DND-41 (cell line): ENCODE results near the gene TTLL8.

Experiments
- ATAC-seq: fragments of 200-7000 bp; cut with Tn5 transposase; 3 replicates; pipeline ENCODE4 v1.9.1; 2021; ENCODE audit warnings: low read depth; ENCODE audit not compliant: insufficient read depth
- DNase-seq: peaks from one replicate; pipeline ENCODE4 v3.0.0-alpha.2; 2020
- H2AFZ ChIP-seq: 2 replicates; pipeline ENCODE4 v1.6.0; 2012; ENCODE audit warnings: low read depth, low read length
- H3K27ac ChIP-seq: 2 replicates; pipeline ENCODE4 v1.5.1; 2012; ENCODE audit warnings: low read length, inconsistent platforms
- H3K27me3 ChIP-seq: fragments of 200-600 bp; sonication (generic); 2 replicates; pipeline ENCODE4 v1.6.0; 2012; ENCODE audit warnings: low read length, mild to moderate bottlenecking, inconsistent platforms; ENCODE audit not compliant: insufficient read depth, poor library complexity
- H3K36me3 ChIP-seq: 2 replicates; pipeline ENCODE4 v1.5.1; 2012; ENCODE audit warnings: low read length, inconsistent platforms; ENCODE audit not compliant: insufficient read depth
- H3K4me1 ChIP-seq: 2 replicates; pipeline ENCODE4 v1.5.1; 2012; ENCODE audit warnings: mild to moderate bottlenecking, low read length; ENCODE audit not compliant: insufficient read depth
- H3K4me2 ChIP-seq: 2 replicates; pipeline ENCODE4 v1.6.0; 2012; ENCODE audit warnings: mild to moderate bottlenecking, moderate library complexity, low read length, inconsistent platforms; ENCODE audit not compliant: insufficient read depth
- H3K4me3 ChIP-seq, 2 experiments: fragments of 200-600 bp in 1 of 2; shearing (Covaris generic) in 1 of 2; 2 replicates each; pipeline ENCODE4 v1.5.1; 2012 to 2016; ENCODE audit warnings: inconsistent platforms in 2 of 2, low read length in 2 of 2, mild to moderate bottlenecking in 2 of 2, low read depth in 1 of 2, moderate library complexity in 1 of 2
- H3K79me2 ChIP-seq: 2 replicates; pipeline ENCODE4 v1.6.0; 2012; ENCODE audit warnings: low read length, inconsistent platforms; ENCODE audit not compliant: insufficient read depth
- H3K9ac ChIP-seq: 2 replicates; pipeline ENCODE4 v1.6.0; 2012; ENCODE audit warnings: low read depth, mild to moderate bottlenecking, inconsistent platforms, low read length, moderate library complexity
- H3K9me3 ChIP-seq: 2 replicates; pipeline ENCODE4 v1.5.1; 2012; ENCODE audit warnings: low read length, moderate library complexity, mild to moderate bottlenecking, inconsistent platforms; ENCODE audit not compliant: insufficient read depth, severe bottlenecking
- H4K20me1 ChIP-seq: 2 replicates; pipeline ENCODE4 v1.6.0; 2012; ENCODE audit warnings: low read length; ENCODE audit not compliant: insufficient read depth
- CTCF ChIP-seq: IDR thresholded peaks from 2 replicates; pipeline ENCODE4 v1.5.1; 2012; ENCODE audit warnings: borderline replicate concordance, low read length, moderate library complexity, mild to moderate bottlenecking; ENCODE audit not compliant: poor library complexity, severe bottlenecking; ENCODE audit errors: extremely low read depth
- EZH2 ChIP-seq: IDR thresholded peaks from 3 replicates; pipeline ENCODE4 v1.6.1; 2012; ENCODE audit warnings: borderline replicate concordance, low read depth, mild to moderate bottlenecking, moderate library complexity, low read length, inconsistent platforms; ENCODE audit not compliant: severe bottlenecking

Gene TTLL8

GRCh38 chr22:50089682-50090411, 31.7 kb upstream of the TTLL8 start, which contains the start of gene MOV10L1:
TSS of gene MOV10L1 (plus strand) at chr22:50090006. CDS start at chr22:50090089, 83 bp downstream.
- Histone ChIP-seq H3K4me1 (no peaks in the 10 kb centered on the region), H3K36me3 (no peaks in the 10 kb centered on the region), H3K79me2 (no peaks in the 10 kb centered on the region), H3K9me3 (no peaks in the 10 kb centered on the region), H3K4me2 (no peak within 1 kb of the TSS), H3K27ac (no peak within 1 kb of the TSS), H3K4me3 (no peak within 1 kb of the TSS), H3K9ac (no peak within 1 kb of the TSS), H3K27me3 (peaks cover 5% of the 10 kb centered on the region), H2AFZ (no peak within 1 kb of the TSS), H4K20me1 (no peaks in the 10 kb centered on the region)
- TF ChIP-seq EZH2 (no peak), CTCF (no peak)
- DNase-seq: no peak
- ATAC-seq: no peak

GRCh38 chr22:50089231-50089630, 31.1 kb upstream of the TTLL8 start:
- Histone ChIP-seq H4K20me1 (no peaks in the 10 kb centered on the region), H2AFZ (no peak overlapping the region), H3K9ac (no peak overlapping the region), H3K27me3 (peaks cover 5% of the 10 kb centered on the region), H3K9me3 (no peaks in the 10 kb centered on the region), H3K79me2 (no peaks in the 10 kb centered on the region), H3K4me2 (no peak overlapping the region), H3K27ac (no peak overlapping the region), H3K4me3 (no peak overlapping the region), H3K4me1 (no peaks in the 10 kb centered on the region), H3K36me3 (no peaks in the 10 kb centered on the region)
- no peak for TF ChIP-seq CTCF
- no peak for TF ChIP-seq EZH2
- DNase-seq (no peak), ATAC-seq (no peak)

GRCh38 chr22:50088096-50088495, 30.0 kb upstream of the TTLL8 start:
- Histone ChIP-seq H3K9ac (no peak overlapping the region), H3K27me3 (peaks cover 5% of the 10 kb centered on the region), H4K20me1 (no peaks in the 10 kb centered on the region), H3K4me2 (no peak overlapping the region), H2AFZ (no peak overlapping the region), H3K4me3 (no peak overlapping the region), H3K27ac (no peak overlapping the region), H3K9me3 (no peaks in the 10 kb centered on the region), H3K79me2 (no peaks in the 10 kb centered on the region), H3K4me1 (no peaks in the 10 kb centered on the region), H3K36me3 (no peaks in the 10 kb centered on the region)
- TF ChIP-seq CTCF (no peak), EZH2 (no peak)
- no peak for DNase-seq
- no peak for ATAC-seq
